ENCODE results near the gene SYNPO2. TPM values are rescaled to one million over a fixed set of nuclear protein-coding genes. Genes with fewer than 3 reads are reported as not detected.

Gene SYNPO2
- total and polyA plus RNA-seq, 2 donors (not counting 1 experiment from before 2014, with no cell fraction given), result 0.03 to 0.20 TPM

GRCh38 chr4:119048446-119048845 is 159.8 kb downstream of the SYNPO2 start:
- peaks cover 6% of the 10 kb centered on the region for H3K27me3 Mint-ChIP-seq
- no peak overlapping the region for H3K4me3 Mint-ChIP-seq
- H3K27ac ChIP-seq (ENCODE audit: low read length in 2 of 2), result no peak overlapping the region
- no peak overlapping the region for H3K4me3 ChIP-seq (ENCODE audit: control extremely low read depth in 1 of 5, extremely low read depth in 1 of 5, insufficient read depth in 1 of 5, low read depth in 2 of 5, low read length in 4 of 5)
- H3K4me1 ChIP-seq (ENCODE audit: control insufficient read depth in 2 of 2, insufficient read depth in 2 of 2, low read length in 2 of 2), result no peaks in the 10 kb centered on the region
- no peaks in the 10 kb centered on the region for H3K9me3 Mint-ChIP-seq (ENCODE audit: insufficient read depth)
- H3K4me1 Mint-ChIP-seq, result no peaks in the 10 kb centered on the region
- no peak overlapping the region for H3K4me2 ChIP-seq (replicated peaks; ENCODE audit: low read depth, low read length, poor library complexity, severe bottlenecking)
- DNase-seq (no peak), ATAC-seq (ENCODE audit: low read depth) (no peak)
- intact Hi-C loops (cut with micrococcal nuclease), result no loop called here
- CTCF ChIA-PET, result interaction anchor here (1.2 kb wide), 1 partner anchor 9 kb away, joined by 3 read pairs; no protein-coding TSS in a partner anchor
- H3K27ac Mint-ChIP-seq, result no peak overlapping the region
- no peak overlapping the region for H3K9ac ChIP-seq (ENCODE audit: low read length)
- no peaks in the 10 kb centered on the region for H3K27me3 ChIP-seq (replicated peaks in 1 of 4; ENCODE audit: control extremely low read depth in 1 of 4, control insufficient read depth in 3 of 4, insufficient read depth in 4 of 4, low read length in 3 of 4)
- H4K20me1 ChIP-seq (ENCODE audit: control insufficient read depth, insufficient read depth, low read length, poor library complexity, severe bottlenecking), result no peaks in the 10 kb centered on the region
- H3K9me3 ChIP-seq (ENCODE audit: control extremely low read depth in 1 of 3, control insufficient read depth in 2 of 3, insufficient read depth in 1 of 3, low read length in 2 of 3), result no peaks in the 10 kb centered on the region
- TF ChIP-seq CTCF (IDR thresholded peaks at IDR 0.05) (no peak), EZH2 (IDR thresholded peaks at IDR 0.05; ENCODE audit: borderline replicate concordance, insufficient read depth, low read depth, low read length, poor library complexity, severe bottlenecking) (no peak)
- H2AFZ ChIP-seq (ENCODE audit: insufficient read depth, low read depth, low read length, poor library complexity, severe bottlenecking), result no peak overlapping the region
- H3K79me2 ChIP-seq (ENCODE audit: control insufficient read depth, insufficient read depth, low read length), result no peaks in the 10 kb centered on the region
- no peaks in the 10 kb centered on the region for H3K36me3 ChIP-seq (replicated peaks in 1 of 2; ENCODE audit: control extremely low read depth in 1 of 2, control insufficient read depth in 1 of 2, extremely low read depth in 1 of 2, insufficient read depth in 2 of 2, low read length in 1 of 2)
- POLR2A ChIA-PET, result no interaction called here

- TF ChIP-seq CTCF (IDR thresholded peaks at IDR 0.05) (no peak), EZH2 (IDR thresholded peaks at IDR 0.05; ENCODE audit: borderline replicate concordance, insufficient read depth, low read depth, low read length, poor library complexity, severe bottlenecking) (no peak)
- no peak overlapping the region for H3K27ac Mint-ChIP-seq
- H3K27me3 Mint-ChIP-seq, result peaks cover 6% of the 10 kb centered on the region
- H3K4me3 Mint-ChIP-seq, result no peak overlapping the region
- ChIA-PET CTCF (interaction anchor here (1.2 kb wide), 1 partner anchor 10 kb away, joined by 3 read pairs; no protein-coding TSS in a partner anchor), POLR2A (no interaction called here)
- no peaks in the 10 kb centered on the region for H4K20me1 ChIP-seq (ENCODE audit: control insufficient read depth, insufficient read depth, low read length, poor library complexity, severe bottlenecking)
- H3K4me1 ChIP-seq (ENCODE audit: control insufficient read depth in 2 of 2, insufficient read depth in 2 of 2, low read length in 2 of 2), result no peaks in the 10 kb centered on the region
- no peak overlapping the region for H2AFZ ChIP-seq (ENCODE audit: insufficient read depth, low read depth, low read length, poor library complexity, severe bottlenecking)
- intact Hi-C loops (cut with micrococcal nuclease), result no loop called here
- H3K4me1 Mint-ChIP-seq, result no peaks in the 10 kb centered on the region
- H3K9me3 ChIP-seq (ENCODE audit: control extremely low read depth in 1 of 3, control insufficient read depth in 2 of 3, insufficient read depth in 1 of 3, low read length in 2 of 3), result no peaks in the 10 kb centered on the region
- ATAC-seq (ENCODE audit: low read depth), result no peak
- H3K9ac ChIP-seq (ENCODE audit: low read length), result no peak overlapping the region
- no peaks in the 10 kb centered on the region for H3K36me3 ChIP-seq (replicated peaks in 1 of 2; ENCODE audit: control extremely low read depth in 1 of 2, control insufficient read depth in 1 of 2, extremely low read depth in 1 of 2, insufficient read depth in 2 of 2, low read length in 1 of 2)
- no peak overlapping the region for H3K27ac ChIP-seq (ENCODE audit: low read length in 2 of 2)
- H3K27me3 ChIP-seq (replicated peaks in 1 of 4; ENCODE audit: control extremely low read depth in 1 of 4, control insufficient read depth in 3 of 4, insufficient read depth in 4 of 4, low read length in 3 of 4), result no peaks in the 10 kb centered on the region
- no CpG with 5 or more reads among the region's 2 CpGs for WGBS (ENCODE audit: insufficient coverage)
- no peaks in the 10 kb centered on the region for H3K79me2 ChIP-seq (ENCODE audit: control insufficient read depth, insufficient read depth, low read length)
- no peak overlapping the region for H3K4me3 ChIP-seq (ENCODE audit: control extremely low read depth in 1 of 5, extremely low read depth in 1 of 5, insufficient read depth in 1 of 5, low read depth in 2 of 5, low read length in 4 of 5)
- DNase-seq, result no peak
- no peaks in the 10 kb centered on the region for H3K9me3 Mint-ChIP-seq (ENCODE audit: insufficient read depth)
- no peak overlapping the region for H3K4me2 ChIP-seq (replicated peaks; ENCODE audit: low read depth, low read length, poor library complexity, severe bottlenecking)
Measured at GRCh38 chr4:119049342-119049741, 160.7 kb downstream of the SYNPO2 start.

Data from B cell (primary cell).